K562 (cell line): ENCODE results near the gene PAQR8. TPM values are rescaled to one million over a fixed set of nuclear protein-coding genes. Genes with fewer than 3 reads are reported as not detected.
"Not testable (repeated sequence)": the region's sequence is repeated elsewhere in the genome, so short reads cannot be mapped to it uniquely, and the experiment has no call there.

Experiments used
- ATAC-seq: fragments of 200-7000 bp; cut with Tn5 transposase; 3 replicates; pipeline ENCODE4 v1.9.1; 2020; ENCODE audit warnings: moderate library complexity
- BruUV-seq: library from RNA; stranded (reverse); fragments of 400-500 nt; replicated peaks from 2 replicates; lab custom pipeline; 2021; lab: Mats Ljungman, UMichigan
- CTCF ChIA-PET: fragments of 300-600 bp; formaldehyde crosslinking; extraction: SDS; loops from one replicate; lab custom pipeline; 2021; ENCODE audit warnings: low intra/inter-chr PET ratio; lab: Yijun Ruan, JAX
- POLR2A ChIA-PET: fragments of 300-600, 350-650 bp; sonication (Branson Sonifier 250); formaldehyde crosslinking; extraction: SDS; loops from one replicate; lab custom pipeline; 2021; ENCODE audit warnings: antibody characterized with exemption, inconsistent platforms; lab: Yijun Ruan, JAX
- DNase-seq, 4 experiments: peaks; one replicate each; pipeline versions ENCODE4 v3.0.0 to v3.0.0-alpha.2; 2011 to 2018; ENCODE audit warnings: low spot score in 3 of 4, mixed read lengths in 3 of 4; ENCODE audit errors: extremely low read depth in 1 of 4
- FAIRE-seq: peaks from 2 replicates; lab custom pipeline; 2011; peaks lifted over from hg19 to GRCh38; lab: Jason Lieb, UNC
- H2AFZ ChIP-seq: 2 replicates; pipeline ENCODE4 v1.6.0; 2011; ENCODE audit warnings: low read depth, low read length, control low read depth, inconsistent platforms
- H3K27ac ChIP-seq: fragments of 200-600 bp; 3 replicates; pipeline ENCODE4 v1.8.0; 2011; ENCODE audit warnings: low read depth, mild to moderate bottlenecking, control low read depth, inconsistent platforms, low read length, moderate library complexity, mixed read lengths; ENCODE audit errors: extremely low read depth
- H3K27me3 ChIP-seq, 2 experiments: fragments of 300-600 bp in 1 of 2; 2 replicates in 1 of 2; 3 replicates in 1 of 2; pipeline versions ENCODE4 v1.6.0 to v1.8.0; 2011; ENCODE audit warnings: inconsistent platforms in 2 of 2, low read length in 2 of 2, mild to moderate bottlenecking in 1 of 2, mixed read lengths in 1 of 2, moderate library complexity in 1 of 2; ENCODE audit not compliant: control insufficient read depth in 2 of 2, insufficient read depth in 2 of 2
- H3K36me3 ChIP-seq: fragments of 300-600 bp; 3 replicates; pipeline ENCODE4 v1.8.0; 2011; ENCODE audit warnings: mild to moderate bottlenecking, low read length, inconsistent platforms; ENCODE audit not compliant: control insufficient read depth, insufficient read depth
- H3K4me1 ChIP-seq, 2 experiments: fragments of 200-600 bp in 1 of 2; replicated peaks in 1 of 2; 2 replicates in 1 of 2; 3 replicates in 1 of 2; pipeline versions ENCODE4 v1.5.1 to v1.8.0; 2011; ENCODE audit warnings: inconsistent platforms in 2 of 2, low read length in 2 of 2, mild to moderate bottlenecking in 1 of 2, mixed read lengths in 1 of 2, moderate library complexity in 1 of 2; ENCODE audit not compliant: control insufficient read depth in 2 of 2, insufficient read depth in 2 of 2
- H3K4me2 ChIP-seq: 2 replicates; pipeline ENCODE4 v1.6.1; 2011; ENCODE audit warnings: low read length, control low read depth, inconsistent platforms, mixed read lengths; ENCODE audit not compliant: insufficient read depth
- H3K4me3 ChIP-seq: fragments of 200-600 bp; sonication (generic), shearing (Covaris generic); 2 replicates; pipeline ENCODE4 v1.5.1; 2016; ENCODE audit warnings: control low read depth, inconsistent platforms
- H3K79me2 ChIP-seq: fragments of 200-600 bp; 3 replicates; pipeline ENCODE4 v1.8.0; 2011; ENCODE audit warnings: low read length, inconsistent platforms; ENCODE audit not compliant: control insufficient read depth, insufficient read depth
- H3K9ac ChIP-seq, 2 experiments: 2 replicates each; pipeline versions ENCODE4 v1.6.0 to v1.6.1; 2011; ENCODE audit warnings: low read depth in 2 of 2, low read length in 2 of 2, control low read depth in 1 of 2, inconsistent platforms in 1 of 2, mild to moderate bottlenecking in 1 of 2, mixed read lengths in 1 of 2; ENCODE audit not compliant: insufficient read depth in 1 of 2
- H3K9me1 ChIP-seq: one replicate; pipeline ENCODE4 v1.6.0; 2011; ENCODE audit warnings: inconsistent platforms, mild to moderate bottlenecking, low read length, moderate library complexity; ENCODE audit not compliant: control insufficient read depth, insufficient read depth
- H3K9me3 ChIP-seq: replicated peaks from 2 replicates; pipeline ENCODE4 v1.5.1; 2011; ENCODE audit warnings: low read depth, low read length, inconsistent platforms; ENCODE audit not compliant: control insufficient read depth, insufficient read depth
- H4K20me1 ChIP-seq: replicated peaks from 2 replicates; pipeline ENCODE4 v1.6.1; 2011; ENCODE audit warnings: low read length, inconsistent platforms, mixed read lengths; ENCODE audit not compliant: control insufficient read depth, insufficient read depth
- ATF7 ChIP-seq: fragments of 450-650 bp; IDR thresholded peaks from 2 replicates; pipeline ENCODE4 v1.7.1; 2014; ENCODE audit warnings: mild to moderate bottlenecking, moderate library complexity
- ZNF121 ChIP-seq: sonication (generic); formaldehyde crosslinking; conservative IDR thresholded peaks from 2 replicates; pipeline ENCODE4 v1.8.0; 2022; ENCODE audit warnings: missing genetic modification reagents
- ZNF280A ChIP-seq: fragments of 450-650 bp; IDR thresholded peaks from 2 replicates; pipeline ENCODE4 v1.6.1; 2018; ENCODE audit warnings: mild to moderate bottlenecking, low read depth; ENCODE audit not compliant: partially characterized antibody
- WGBS: fragments of 100-300 bp; shearing (Covaris generic); methylation state at CpG from one replicate; pipeline ENCODE4 v1.1.6; 2016; ENCODE audit warnings: low coverage, mixed read lengths; ENCODE audit not compliant: insufficient coverage; ENCODE audit errors: missing lambda C conversion rate; 5-methylcytosine and 5-hydroxymethylcytosine counted together
- in situ Hi-C: fragments of 300-500 bp; cut with MboI; formaldehyde crosslinking; loops from 4 replicates; pipeline ENCODE4 v1.15.0; 2018; ENCODE audit warnings: inconsistent platforms, mixed read lengths
- intact Hi-C: fragments of 100-400 bp; cut with micrococcal nuclease; formaldehyde crosslinking; loops from 2 replicates; pipeline ENCODE4 v1.14.2; 2022
- polyA plus RNA-seq, 8 experiments: library from polyadenylated mRNA; depleted of rRNA in 4 of 8; stranded (reverse) in 5 of 8; unstranded in 3 of 8; fragments of >200 nt; fragmentation: Nextera tagmentation in 2 of 8; fragmentation: Illumina TruSeq in 1 of 8; extraction: Ambion mirVana in 2 of 8; extraction: Trizol in 1 of 8; gene quantifications; 2 replicates each; pipeline versions ENCODE4 v1.2.1 to v1.2.3, GENCODE V29; 2011 to 2014; ENCODE audit warnings: inconsistent platforms in 1 of 8, missing spikeins in 1 of 8
- total RNA-seq, 7 experiments: library from RNA; depleted of rRNA in 6 of 7; stranded (reverse); fragments of >200 nt in 6 of 7; fragmentation: Illumina TruSeq in 2 of 7; extraction: Trizol in 2 of 7; gene quantifications; 2 replicates each; pipeline versions ENCODE4 v1.2.1 to v1.2.3, GENCODE V29; 2011 to 2021; ENCODE audit warnings: low replicate concordance in 1 of 7

Gene PAQR8
- total and polyA plus RNA-seq, 9 of the 15 experiments (the other 6 are each of a cell fraction or from before 2014, with no cell fraction given) = 1.4 to 10.2 (median 3.5) TPM

- in situ Hi-C loops = no loop called here
- ChIA-PET CTCF (no interaction called here), POLR2A (no interaction called here)
- H3K36me3 ChIP-seq = no peaks in the 10 kb centered on the region
- no peak overlapping the region for H3K27ac ChIP-seq
- H3K9me3 ChIP-seq = 0 out of 2 replicates have a peak, but pooled peaks cover 2% of the 10 kb centered on the region
- H2AFZ ChIP-seq = no peak overlapping the region
- no TSS peak for BruUV-seq
- intact Hi-C loops = no loop called here
- no peak for FAIRE-seq
- peaks cover 6 to 15% of the 10 kb centered on the region in 2 experiments; a peak in 3 of 5 replicates for H3K4me1 ChIP-seq
- no peaks in the 10 kb centered on the region for H3K9me1 ChIP-seq
- TF ChIP-seq ZNF280A (no peak), ATF7 (no peak)
- DNase-seq = no peak
- H3K4me3 ChIP-seq = no peak overlapping the region
- H4K20me1 ChIP-seq = no peaks in the 10 kb centered on the region
- 33% methylated on average over 4 of the region's 4 CpGs for WGBS
- H3K9ac ChIP-seq = no peak overlapping the region
- H3K4me2 ChIP-seq = no peak overlapping the region
- no peaks in the 10 kb centered on the region for H3K79me2 ChIP-seq
- no peaks in the 10 kb centered on the region for H3K27me3 ChIP-seq
- no peak for ATAC-seq
These were observed 23.1 kb downstream of the PAQR8 start for GRCh38 chr6:52385074-52385473.

- BruUV-seq, H3K36me3 ChIP-seq, CTCF ChIA-PET, H3K9me3 ChIP-seq, H2AFZ ChIP-seq, H3K9ac ChIP-seq, H3K27me3 ChIP-seq, H4K20me1 ChIP-seq, H3K4me2 ChIP-seq, H3K79me2 ChIP-seq, DNase-seq, ATAC-seq, H3K4me3 ChIP-seq, H3K9me1 ChIP-seq, in situ Hi-C loops, intact Hi-C loops, FAIRE-seq, H3K27ac ChIP-seq: not testable (repeated sequence)
- POLR2A ChIA-PET = interaction anchor here (0.6 to 2.0 kb wide), 3 partner anchors 8 to 16 kb away, joined by 3 to 9 read pairs (median 4); no protein-coding TSS in a partner anchor
- 84% methylated on average over 4 of the region's 4 CpGs for WGBS
- TF ChIP-seq ZNF121 (CRISPR knock-in tag) = peak; percentile 82
- peaks cover 11 to 37% of the 10 kb centered on the region in 2 experiments; a peak in 4 of 5 replicates for H3K4me1 ChIP-seq
These were observed 26.2 kb downstream of the PAQR8 start for GRCh38 chr6:52388119-52388518.
